ENCODE results near the gene OR10A4.
"Not testable (repeated sequence)": the region's sequence is repeated elsewhere in the genome, so short reads cannot be mapped to it uniquely, and the experiment has no call there.

Gene OR10A4

GRCh38 chr11:6876325-6876724 lies at the start of gene OR10A4:
TSS of gene OR10A4 (plus strand) at chr11:6876625. CDS start at chr11:6876648, 23 bp downstream.
- no peak for DNase-seq

DNA sequence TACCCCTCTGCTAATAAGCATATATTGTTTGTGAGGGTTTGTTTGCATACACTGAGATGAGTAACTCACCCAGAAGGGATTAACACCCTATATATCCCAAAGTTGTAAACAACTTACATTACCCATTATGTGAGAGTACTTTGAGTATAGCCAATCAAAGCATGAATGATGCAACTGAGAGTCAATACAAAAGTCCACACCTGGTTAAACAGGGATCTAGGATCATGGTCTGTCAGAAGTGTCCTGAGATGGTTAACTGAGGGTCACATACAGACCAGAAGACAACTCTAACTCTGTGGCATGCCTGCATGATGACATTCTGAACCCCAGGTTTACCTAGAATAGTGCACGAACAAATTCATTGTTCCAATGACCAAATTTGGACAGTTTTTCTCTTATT lies 48.3 kb upstream of the OR10A4 start:
- no peak for DNase-seq

DNA sequence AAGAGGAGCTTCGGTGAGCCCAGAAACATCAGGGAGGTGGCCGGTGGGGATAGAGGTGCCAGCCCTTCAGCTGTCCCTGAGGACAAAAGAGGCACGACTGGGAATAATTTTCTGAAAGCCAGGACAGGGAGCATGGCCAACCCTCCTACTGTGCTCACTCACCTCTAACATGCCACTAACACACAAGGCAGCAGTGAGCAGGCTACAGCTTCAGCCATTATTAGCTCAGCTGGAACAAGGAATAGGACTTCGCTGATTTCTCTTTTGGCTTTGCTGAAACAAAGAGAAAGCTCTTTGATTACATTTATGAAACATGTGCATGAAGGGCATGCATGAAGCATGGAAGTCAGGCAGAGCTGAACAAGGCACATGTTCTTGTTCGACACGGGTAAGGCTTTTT lies 43.1 kb upstream of the OR10A4 start:
- DNase-seq: peak; percentile 63

DNA sequence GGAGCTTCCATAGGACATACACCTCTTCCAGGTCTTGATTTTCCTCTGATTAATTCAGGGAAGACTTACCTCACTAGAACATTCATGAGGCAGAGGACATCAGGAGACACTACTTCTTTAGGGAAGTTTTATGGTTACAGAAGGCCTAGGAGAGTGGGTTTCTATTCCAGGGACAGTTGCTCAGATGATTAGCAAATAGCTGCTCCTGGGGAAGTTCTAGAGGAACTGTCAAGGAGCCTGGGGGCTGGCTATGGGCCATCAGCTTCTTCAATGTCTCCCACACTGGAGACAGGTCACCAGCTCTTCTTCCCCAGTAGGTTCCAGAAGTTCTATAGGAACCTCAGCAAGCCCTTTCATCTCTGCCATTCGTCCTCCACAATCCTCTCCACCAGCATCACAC lies 42.4 kb upstream of the OR10A4 start:
- DNase-seq: no peak

GRCh38 chr11:6841694-6842093 lies 34.7 kb upstream of the OR10A4 start:
- DNase-seq: no peak

DNA sequence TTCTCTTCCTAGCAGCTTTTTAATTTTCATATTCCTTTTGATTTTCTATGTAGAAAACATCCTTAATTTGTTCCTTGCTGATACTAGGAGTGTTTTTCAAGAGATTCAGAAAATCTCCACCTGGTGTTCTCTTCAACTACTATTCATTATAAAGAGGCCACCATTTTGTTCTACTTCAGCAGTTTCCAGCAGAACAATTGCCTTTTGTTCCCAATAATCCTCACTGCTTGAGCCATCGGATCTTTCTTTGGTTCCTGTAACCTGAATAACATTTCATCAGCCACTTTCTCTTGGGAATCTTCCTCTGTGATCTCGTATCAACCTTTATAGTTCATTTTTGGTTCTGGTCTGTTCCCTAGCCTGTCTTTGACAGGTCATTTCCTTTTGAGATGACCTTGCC lies 32.8 kb upstream of the OR10A4 start:
- no peak for DNase-seq

GRCh38 chr11:6844356-6844755 lies 32.1 kb upstream of the OR10A4 start:
- no peak for DNase-seq

DNA sequence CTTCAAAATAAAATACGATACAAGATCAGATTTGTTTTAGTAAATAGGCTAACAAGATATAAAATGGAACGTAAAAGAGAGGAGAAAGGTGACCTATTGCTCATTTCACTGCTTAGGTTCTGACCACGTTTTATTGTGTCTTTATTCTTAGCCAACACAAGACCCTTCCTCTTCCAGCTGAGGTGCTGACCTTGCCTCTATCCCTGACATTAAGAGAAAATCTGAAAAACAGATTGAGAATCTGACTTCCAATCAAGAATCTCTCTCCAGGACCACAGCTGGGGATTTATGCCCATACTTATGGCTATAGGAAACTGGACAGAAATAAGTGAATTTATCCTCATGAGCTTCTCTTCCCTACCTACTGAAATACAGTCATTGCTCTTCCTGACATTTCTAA lies 31.0 kb upstream of the OR10A4 start, which contains the start of gene OR10A5:
Gene OR10A5, plus strand, starts transcription at position 301 of the 400 bp plus-strand sequence. Its CDS starts 0 bp downstream, at position 301.
- no peak for DNase-seq

DNA sequence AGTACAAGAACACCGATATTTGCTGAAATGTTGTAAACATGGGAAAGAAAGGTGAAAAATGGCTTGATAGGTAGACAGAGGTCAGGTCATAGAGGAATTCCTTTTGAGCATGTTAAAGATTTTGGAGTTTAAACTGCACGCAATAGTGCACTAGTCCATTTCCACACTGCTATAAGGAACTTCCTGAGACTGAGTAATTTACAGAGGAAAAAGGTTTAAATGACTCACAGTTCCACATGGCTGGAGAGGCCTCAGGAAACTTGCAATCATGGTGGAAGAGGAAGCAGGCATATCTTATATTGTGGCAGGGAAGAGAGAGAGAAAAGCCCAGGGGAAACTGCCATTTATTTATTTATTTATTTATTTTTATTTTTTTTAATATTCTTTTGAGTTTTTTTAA lies 25.9 kb upstream of the OR10A4 start:
- DNase-seq: no peak

DNA sequence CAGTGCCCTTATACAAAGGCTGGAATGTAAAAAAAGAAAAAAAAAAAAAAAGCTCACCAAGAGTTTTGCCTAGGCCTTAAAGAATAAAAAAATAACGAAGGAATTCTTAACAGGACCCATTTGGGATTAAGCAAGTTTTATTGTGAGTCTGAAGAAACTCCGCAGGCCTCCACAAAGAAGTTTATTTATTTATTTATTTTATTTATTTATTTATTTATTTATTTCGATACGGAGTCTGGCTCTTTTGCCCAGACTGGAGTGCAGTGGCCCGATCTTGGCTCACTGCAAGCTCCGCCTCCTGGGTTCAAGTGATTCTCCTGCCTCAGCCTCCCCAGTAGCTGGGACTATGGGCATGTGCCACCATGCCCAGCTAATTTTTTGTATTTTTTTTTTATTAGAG lies 21.6 kb upstream of the OR10A4 start:
- DNase-seq: not testable (repeated sequence)

DNA sequence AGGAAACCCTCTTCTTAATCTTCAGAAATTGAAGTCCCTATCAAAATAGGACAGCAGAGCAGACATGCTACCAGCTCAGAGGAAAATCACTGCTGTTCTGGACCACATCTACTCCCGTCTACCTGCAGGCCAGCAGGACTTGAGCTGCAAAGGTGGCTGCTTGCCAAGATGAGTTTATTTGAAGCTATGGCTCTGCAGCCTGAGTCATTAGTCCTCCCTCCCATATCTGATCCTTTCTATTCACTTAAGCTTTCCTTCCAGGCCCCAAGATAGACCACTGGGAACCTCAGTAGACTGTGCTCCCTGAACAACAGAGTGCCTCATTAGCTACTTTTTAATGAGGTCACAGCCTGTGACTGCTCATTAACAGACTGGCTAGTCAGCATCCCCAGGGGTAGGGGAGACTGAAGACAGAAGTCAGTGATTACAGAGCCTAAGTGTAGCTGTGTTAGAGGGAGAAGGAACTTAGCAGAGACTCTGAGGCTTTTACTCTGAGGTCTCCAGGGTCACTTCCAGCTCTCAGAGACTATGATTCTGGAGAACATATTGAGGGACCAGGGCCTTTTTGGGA lies 20.4 kb upstream of the OR10A4 start:
- no peak for DNase-seq

- no peak for DNase-seq
Measured at GRCh38 chr11:6856871-6857270, 19.6 kb upstream of the OR10A4 start.

DNA sequence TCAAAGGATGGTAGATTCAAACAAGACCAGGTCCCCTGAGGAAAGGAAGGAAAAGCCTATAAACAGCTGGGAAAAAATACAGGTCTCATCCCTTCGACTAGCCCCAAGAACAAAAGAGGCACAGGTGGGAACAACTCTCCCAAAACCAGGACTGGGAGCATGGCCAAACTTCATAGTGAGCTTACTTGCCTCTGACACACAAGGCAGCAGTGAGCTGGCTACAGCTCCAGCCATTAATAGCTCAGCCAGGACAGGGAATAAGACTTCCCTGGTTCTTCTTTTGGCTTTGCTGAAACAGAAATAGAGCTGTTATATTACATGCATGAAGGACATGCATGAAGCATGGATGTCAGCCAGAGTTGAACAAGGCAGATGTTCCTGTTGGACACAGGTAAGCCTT lies 13.5 kb upstream of the OR10A4 start, which contains the start of gene OR10A2:
Gene OR10A2, plus strand, starts transcription at position 97 of the 400 bp plus-strand sequence. CDS start 6,698 bp downstream, outside the sequence.
- DNase-seq: no peak

DNA sequence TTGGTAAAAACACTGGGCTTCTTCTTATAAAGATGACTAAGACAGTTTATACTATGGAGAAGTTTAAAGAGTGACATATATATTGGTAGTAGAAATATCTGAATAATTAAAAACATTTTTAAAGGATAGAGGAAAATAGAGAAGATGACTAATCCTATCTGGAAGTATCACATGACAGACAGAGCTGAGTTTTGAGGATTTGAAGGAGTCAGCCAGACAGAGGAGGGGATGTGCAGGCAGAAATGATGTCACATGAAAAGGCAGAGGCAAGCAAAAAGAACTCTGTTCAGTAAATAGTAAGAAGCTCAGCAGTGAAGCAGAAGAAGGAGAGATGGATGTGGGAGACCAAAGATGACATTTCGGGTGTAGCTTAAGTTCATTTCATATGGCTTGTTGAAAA lies 12.0 kb upstream of the OR10A4 start:
- DNase-seq: no peak

- DNase-seq: no peak
Measured at GRCh38 chr11:6871278-6871677, 5.1 kb upstream of the OR10A4 start.

DNA sequence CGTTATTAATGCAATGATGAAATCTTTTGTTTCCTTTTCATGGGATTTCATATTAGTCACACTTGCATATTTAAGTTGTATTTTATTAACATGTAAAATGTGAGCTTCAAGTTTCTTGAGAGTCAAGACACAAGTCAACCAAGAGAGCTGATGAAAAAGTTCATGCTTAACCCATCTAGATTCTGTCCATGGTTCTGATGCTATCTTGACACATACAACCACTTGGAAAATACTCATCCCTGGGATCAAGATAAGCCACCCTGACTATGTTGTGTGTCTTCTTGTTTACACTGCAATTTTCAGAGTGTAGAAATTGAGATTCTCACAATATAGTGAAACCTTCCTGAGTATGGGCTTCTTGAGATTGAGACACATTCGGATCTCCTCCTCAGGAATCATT lies 664 bp upstream of the OR10A4 start:
- no peak for DNase-seq

- no peak for DNase-seq
Measured at GRCh38 chr11:6876914-6877313, 489 bp downstream of the OR10A4 start.

DNA sequence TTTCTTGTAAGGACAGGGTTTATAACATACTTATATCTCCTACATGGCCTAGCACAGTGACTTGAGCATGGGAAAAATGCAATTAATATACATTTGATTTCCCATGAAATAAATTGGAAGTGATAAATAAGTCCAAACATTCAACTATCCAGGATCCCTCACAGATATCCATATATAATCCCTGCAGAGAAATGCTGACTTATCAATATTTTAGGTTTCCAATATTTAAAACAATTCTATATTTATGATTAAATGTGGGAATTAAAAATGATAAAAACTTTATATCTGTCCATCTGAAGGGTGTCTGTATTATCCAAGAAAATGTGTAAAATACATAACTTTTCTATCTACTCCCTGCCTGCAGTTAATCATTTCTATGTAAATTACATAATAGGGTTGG lies 6.3 kb downstream of the OR10A4 start:
- DNase-seq: no peak

- not testable (repeated sequence) for DNase-seq
Measured at GRCh38 chr11:6887711-6888110, 11.3 kb downstream of the OR10A4 start.

- DNase-seq: no peak
Measured at GRCh38 chr11:6888830-6889229, 12.4 kb downstream of the OR10A4 start.

DNA sequence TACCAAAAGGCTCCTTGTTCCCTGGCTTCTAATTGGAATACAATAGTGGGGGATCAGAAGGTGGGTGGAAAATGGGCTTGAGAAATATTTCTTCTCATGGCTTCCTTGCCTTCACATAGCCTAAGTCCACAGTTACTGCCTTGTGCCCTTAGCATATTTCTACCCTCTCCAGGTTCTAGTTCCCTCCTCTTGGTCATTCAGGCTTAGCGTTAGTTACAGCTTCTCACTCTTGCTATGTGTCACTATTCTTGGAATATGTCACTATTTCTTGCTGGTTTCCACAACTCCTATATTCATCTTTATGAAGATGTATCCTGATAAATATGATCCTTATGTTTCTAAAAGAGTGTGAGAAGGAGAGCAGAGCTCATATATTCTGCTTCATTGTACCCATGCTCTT lies 13.4 kb downstream of the OR10A4 start:
- DNase-seq: no peak

GRCh38 chr11:6892400-6892799 lies 16.0 kb downstream of the OR10A4 start, which contains the start of gene OR2D2:
TSS of gene OR2D2 (minus strand) at chr11:6892500. CDS start at chr11:6892500, 0 bp downstream.
- no peak for DNase-seq

DNA sequence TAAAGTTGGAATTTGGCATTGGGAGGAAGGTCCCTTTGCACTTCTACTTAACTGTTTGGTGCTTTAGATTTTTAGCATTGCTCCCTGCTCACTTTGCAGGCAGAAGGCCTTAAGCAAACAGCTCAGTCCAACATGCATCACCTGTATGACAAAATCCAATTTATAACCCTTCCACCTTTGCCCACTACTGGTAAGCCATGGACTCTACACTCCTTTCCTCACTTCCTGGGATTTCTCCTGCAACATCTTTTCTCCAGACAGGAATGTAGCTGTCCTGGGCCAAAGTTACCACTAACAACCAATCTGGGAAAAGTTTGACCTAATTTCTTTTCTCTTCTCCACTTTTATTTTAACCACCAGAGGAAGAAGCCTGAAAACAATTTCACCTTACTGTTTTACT lies 17.7 kb downstream of the OR10A4 start:
- DNase-seq: no peak

DNA sequence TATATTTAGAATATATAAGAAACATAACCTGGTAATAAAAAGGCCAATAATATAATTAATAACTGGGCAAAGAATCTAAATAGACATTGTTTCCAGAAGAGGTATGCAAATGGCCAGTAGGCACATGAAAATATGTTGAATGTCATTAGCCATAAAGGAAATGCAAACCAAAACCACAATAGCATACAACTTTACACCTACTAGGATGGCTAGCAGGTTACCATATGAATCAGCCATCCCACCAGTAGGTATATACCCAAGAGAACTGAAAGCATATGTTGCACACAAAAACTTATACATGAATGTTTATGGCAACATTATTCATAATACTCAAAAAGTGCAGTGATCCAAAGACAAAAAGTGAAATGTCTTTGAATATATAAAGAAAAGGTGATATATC lies 18.6 kb downstream of the OR10A4 start:
- no peak for DNase-seq

DNA sequence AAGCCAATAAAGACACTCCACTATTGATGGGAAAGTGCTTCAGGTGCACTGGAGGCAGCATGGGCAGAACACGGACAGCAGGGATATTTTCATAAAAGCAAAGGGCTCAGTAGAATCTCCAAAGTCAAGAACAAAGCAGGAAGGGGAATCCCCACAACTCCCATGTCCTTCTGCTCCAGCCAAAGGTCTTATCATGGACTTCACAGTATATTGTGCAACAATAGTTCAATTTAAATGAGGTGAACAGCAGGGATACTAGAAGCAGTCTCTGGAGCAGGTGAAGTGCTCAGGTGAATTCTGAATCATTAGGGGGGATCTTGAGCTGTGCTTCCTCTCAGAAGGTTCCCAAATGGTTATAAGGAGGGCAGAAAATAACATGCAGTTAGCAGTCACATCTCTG lies 22.5 kb downstream of the OR10A4 start:
- no peak for DNase-seq
